GM18502 (cell line): ENCODE results near the gene PGAM2.

Source experiments
- ATAC-seq: cut with Tn5 transposase; IDR thresholded peaks from one replicate; pipeline ENCODE4 v1.9.1; 2021; ENCODE audit warnings: mild to moderate bottlenecking; ENCODE audit not compliant: unreplicated experiment, poor library complexity

The PGAM2 gene

GRCh38 chr7:44065431-44066110 is at the start of gene PGAM2:
Gene PGAM2, minus strand, starts transcription at chr7:44065567. Its CDS starts 38 bp downstream, at chr7:44065529.
- no peak for ATAC-seq

- no peak for ATAC-seq
Measured at GRCh38 chr7:44114586-44115310, 49.4 kb upstream of the PGAM2 start.

- no peak for ATAC-seq
Measured at GRCh38 chr7:44113764-44114354, 48.5 kb upstream of the PGAM2 start.

- ATAC-seq: no peak
Measured at GRCh38 chr7:44112997-44113763, 47.8 kb upstream of the PGAM2 start.

GRCh38 chr7:44112231-44112996 is 47.0 kb upstream of the PGAM2 start:
- ATAC-seq: no peak

- no peak for ATAC-seq
Measured at GRCh38 chr7:44111761-44112160, 46.4 kb upstream of the PGAM2 start.

- no peak for ATAC-seq
Measured at GRCh38 chr7:44110719-44111635, 45.6 kb upstream of the PGAM2 start.

GRCh38 chr7:44109991-44110390 is 44.6 kb upstream of the PGAM2 start:
- no peak for ATAC-seq

- ATAC-seq: no peak
Measured at GRCh38 chr7:44108768-44109750, 43.7 kb upstream of the PGAM2 start.

- ATAC-seq: no peak
Measured at GRCh38 chr7:44107961-44108767, 42.8 kb upstream of the PGAM2 start.

GRCh38 chr7:44107116-44107960 is 42.0 kb upstream of the PGAM2 start:
- ATAC-seq: no peak

GRCh38 chr7:44106311-44107065 is 41.1 kb upstream of the PGAM2 start:
- no peak for ATAC-seq

GRCh38 chr7:44105832-44106231 is 40.5 kb upstream of the PGAM2 start:
- ATAC-seq: no peak

GRCh38 chr7:44104860-44105771 is 39.7 kb upstream of the PGAM2 start:
- ATAC-seq: no peak
